NCI-H1105 treated with DMSO at 0.1 percent for 48 hours (cell line): ENCODE data around the gene BRAF.
"Not testable (repeated sequence)": the region's sequence is repeated elsewhere in the genome, so short reads cannot be mapped to it uniquely, and the experiment has no call there.

ENCODE experiments used
- DNase-seq: peaks from one replicate; lab custom pipeline; 2025; lab: John Stamatoyannopoulos, UW

BRAF gene

DNA sequence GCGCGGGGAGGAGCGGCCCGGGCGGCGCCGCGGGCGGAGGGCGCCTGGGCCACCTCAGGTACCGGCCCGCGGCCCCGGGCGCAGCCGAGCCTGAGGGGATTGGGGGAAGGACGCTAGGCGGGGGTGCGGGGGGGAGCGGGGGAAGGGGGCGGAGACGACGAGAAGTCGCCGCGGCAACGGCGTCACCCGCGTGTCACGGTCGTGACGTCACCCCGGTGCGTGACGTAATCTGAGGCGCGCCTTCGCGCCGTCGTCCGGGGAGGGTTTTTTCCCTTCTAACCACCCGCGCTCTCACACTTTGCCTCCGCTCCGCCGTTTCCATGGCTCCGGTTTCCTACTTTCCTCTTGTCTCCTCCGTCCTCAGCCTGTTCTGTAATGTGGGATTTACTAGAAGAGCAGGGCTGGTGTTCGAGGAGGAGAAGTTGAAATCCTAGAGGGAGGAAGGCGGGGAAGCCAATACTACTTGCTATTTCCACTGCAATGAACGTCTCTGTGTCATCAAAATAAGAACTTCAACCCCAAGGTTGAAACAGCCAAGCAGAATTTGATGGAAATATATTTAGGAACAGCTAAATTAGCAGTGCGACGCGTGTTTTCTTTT lies at the start of gene BRAF:
BRAF (minus strand) TSS at position 109 of the 601 bp plus-strand sequence. CDS start 226 bp downstream, outside the sequence.
- peak; percentile 73 for DNase-seq

DNA sequence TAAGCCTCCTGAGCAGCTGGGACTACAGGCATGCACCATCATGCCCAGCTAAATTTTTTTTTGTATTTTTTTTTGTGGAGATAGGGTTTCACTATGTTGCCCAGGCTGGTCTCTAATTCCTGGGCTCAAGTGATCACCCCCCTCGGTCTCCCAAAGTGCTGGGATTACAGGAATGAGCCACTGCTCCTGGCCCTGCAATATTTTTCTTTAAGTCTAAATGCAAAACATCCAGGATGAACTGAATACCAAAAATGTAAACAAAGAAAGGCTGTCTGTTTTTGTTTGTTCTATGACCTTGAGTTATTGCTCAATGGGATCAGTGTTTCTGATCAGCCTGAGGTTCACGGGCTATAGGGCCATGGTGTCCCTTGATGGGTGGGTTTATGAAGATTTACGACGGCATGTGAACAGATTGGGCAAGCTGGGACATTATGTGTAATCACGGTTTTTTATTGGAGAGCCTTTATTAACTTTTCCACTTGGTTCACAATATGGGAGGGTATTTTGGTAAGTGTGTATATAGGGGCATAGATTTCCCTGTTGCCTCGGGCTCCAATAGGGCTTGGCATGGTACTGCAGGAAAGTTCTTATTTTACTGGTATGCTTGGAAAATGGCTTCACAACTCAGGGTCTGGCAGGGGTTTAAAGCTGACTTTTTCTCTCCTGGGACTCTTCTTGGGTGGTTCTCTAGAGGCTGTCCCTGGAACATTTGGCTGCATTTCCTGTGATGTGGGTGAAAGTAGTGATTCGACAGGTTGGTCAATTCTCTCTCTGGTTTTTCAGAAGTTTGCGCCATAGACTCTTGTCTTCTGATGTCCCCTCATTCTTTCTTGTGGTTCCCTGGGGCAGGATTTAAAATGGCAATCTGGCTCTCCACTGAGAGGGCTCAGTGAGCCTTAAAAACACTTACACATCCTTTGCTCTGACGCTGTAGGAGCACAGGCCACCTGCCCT lies 48.4 kb upstream of the BRAF start:
- DNase-seq, result no peak

DNA sequence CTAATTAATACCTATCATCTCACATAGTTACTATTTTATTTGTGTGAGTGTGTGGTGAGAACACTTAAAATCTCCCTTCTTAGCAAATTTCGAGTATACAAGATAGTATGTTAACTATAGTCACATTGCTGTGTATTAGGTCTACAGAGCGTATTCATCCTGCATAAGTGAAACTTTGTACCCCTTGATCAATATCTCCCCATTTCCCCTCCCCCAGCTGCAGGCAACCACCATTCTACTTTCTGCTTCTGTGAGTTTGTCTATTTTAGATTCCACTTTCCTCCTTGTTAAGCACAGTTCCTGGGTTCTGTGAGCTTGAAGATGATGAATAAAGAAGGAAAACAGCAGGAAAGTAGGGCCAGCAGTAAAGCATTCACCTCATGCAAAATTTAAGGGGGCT lies 47.6 kb upstream of the BRAF start:
- DNase-seq, result no peak

DNA sequence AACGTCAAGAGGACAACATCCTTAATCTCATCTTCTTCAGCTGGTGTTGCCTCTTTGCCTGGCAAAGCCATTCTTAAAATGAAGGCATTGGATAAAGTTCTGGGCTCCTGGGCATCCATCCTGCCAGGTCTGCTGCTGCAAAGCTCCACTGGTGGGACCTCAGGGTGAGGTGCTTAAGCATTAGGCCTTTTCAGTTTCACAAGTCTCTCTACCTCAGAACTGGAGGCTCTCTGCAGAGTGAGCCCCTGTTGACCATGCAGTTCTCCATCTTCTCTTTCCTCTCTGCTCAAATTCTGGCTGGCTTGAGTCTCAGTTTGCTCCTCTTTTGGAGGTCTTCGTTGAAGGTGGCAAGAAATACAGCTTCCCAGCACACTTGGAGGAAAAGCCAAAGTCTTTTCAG lies 42.7 kb upstream of the BRAF start:
- DNase-seq, result no peak

DNA sequence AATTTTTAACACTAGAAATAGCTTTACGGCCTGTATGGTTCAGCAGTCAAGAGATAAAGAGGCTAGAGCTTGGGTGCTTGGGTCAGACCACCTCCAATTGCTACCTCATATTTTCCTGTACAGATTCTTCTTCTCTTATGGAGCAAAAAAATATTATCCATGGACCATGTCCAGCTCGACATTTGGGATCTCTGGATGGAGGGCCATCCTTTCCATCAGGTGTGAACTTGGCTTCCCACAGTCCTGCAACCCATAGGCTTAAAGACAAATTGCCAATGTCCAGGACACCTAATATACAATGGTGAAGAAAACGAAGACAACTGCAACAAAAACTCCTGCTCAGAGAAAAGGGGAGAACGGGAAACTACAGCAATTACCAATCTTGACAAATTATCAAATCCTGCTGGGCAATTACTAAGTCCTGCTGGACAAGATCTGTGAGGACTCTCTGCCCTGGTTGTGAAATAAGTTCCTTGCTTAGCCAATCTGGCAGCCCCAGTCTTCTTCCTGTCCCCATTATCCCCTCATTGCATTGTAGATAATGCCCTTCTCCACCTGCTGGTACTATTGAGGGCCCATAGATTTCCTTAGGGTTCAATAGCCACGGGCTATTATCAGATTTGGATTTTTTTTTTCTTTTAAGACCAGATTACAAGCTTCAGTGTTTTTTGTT lies 42.0 kb upstream of the BRAF start:
- DNase-seq, result no peak

DNA sequence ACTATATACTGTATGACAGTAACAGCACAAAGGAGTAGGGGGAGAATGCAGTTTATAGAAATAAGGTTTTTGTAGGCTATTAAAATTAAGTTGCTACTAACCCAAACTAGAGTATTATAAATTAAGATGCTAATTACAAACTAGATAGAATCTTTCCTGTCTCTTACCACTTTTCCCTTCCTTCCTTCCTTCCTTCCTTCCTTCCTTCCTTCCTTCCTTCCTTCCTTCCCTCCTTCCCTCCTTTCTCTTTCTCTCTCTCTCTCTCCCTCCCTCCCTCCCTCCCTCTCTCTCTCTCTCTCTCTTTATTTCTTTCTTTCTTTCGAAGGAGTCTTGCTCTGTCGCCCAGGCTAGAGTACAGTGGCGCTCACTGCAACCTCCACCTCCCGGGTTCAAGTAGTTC lies 36.4 kb upstream of the BRAF start:
- no peak for DNase-seq

DNA sequence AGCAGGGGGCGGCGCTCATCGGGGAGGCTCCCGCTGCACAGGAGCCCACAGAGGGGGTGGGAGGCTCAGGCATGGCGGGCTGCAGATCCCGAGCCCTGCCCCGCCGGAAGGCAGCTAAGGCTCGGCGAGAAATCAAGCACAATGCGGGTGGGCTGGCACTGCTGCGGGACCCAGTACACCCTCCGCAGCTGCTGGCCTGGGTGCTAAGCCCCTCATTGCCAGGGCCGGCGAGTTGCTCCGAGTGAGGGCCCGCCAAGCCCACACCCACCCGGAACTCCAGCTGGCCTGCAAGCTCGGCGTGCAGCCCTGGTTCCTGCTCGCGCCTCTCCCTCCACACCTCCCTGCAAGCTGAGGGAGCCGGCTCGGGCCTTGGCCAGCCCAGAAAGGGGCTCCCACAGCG lies 32.3 kb upstream of the BRAF start:
- DNase-seq, result not testable (repeated sequence)

DNA sequence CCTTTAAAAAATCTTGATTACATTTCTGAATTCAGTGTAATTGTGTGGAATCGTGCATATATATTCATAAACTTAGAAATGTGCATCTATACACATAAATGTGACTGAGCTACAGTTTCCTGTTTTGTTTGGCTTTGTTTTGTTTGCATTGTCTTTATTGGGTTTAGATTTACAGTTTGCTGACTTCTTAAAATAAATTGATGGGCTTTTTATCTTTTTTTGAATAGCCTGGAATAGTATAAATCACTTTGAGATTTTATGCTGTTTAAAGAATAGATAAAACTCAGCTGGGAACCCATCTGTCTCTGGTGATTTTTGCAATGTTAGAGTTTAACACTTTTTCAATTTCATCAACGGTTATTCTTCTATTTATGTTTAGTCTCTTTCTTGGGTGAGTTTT lies 21.2 kb upstream of the BRAF start:
- no peak for DNase-seq

DNA sequence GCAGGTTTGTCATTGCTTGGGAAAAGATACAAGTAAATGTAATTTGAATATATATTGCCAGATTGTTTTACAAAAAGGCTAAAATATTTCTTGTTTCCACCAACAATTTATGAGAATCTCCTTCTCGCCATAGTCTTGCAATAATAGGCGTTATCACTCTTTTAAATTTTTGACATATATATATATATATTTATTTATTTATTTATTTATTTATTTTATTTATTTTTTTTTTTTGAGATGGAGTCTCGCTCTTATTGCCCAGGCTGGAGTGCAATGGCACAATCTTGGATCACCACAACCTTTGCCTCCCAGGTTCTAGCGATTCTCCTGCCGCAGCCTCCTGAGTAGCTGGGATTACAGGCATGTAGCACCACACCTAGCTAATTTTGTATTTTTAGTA lies 17.5 kb upstream of the BRAF start:
- not testable (repeated sequence) for DNase-seq

DNA sequence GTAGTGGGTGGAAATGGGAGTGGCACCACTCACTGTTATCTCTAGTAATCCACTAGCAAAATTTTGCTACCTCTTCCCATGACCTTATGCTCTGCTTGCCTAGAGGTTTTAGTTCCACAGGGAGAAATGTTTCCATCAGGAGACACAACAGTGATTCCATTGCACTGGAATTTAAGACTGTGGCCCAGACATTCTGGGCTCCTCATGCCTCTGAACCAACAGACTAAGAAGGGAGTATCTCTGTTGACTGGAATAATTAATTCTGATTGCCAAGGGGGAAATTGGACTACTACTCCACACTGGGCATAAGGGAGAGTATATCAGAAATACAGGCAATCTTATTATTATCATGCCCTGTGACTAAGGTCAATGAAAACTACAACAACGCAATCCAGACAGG lies 16.2 kb upstream of the BRAF start:
- DNase-seq, result no peak

DNA sequence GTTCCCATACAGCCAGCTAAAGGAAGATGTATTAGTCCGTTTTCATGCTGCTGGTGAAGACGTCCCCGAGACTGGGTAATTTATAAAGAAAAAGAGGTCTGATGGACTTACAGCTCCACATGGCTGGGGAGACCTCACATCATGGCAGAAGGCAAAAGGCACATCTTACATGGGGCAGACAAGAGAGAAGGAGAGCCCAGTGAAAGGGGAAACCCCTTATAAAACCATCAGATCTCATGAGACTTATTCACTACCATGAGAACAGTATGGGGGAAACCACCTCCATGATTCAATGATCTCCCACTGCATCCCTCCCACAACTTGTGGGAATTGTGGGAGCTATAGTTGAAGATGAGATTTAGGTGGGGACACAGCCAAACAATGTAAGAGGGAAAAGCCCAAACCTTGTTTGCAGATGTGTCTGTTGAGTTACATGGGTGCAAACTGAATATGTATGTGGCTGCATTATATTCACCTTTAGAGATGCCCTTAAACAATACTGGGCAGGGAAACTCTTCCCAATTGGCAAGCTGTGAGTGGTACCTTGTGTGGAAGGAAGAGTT lies 13.1 kb upstream of the BRAF start:
- no peak for DNase-seq

DNA sequence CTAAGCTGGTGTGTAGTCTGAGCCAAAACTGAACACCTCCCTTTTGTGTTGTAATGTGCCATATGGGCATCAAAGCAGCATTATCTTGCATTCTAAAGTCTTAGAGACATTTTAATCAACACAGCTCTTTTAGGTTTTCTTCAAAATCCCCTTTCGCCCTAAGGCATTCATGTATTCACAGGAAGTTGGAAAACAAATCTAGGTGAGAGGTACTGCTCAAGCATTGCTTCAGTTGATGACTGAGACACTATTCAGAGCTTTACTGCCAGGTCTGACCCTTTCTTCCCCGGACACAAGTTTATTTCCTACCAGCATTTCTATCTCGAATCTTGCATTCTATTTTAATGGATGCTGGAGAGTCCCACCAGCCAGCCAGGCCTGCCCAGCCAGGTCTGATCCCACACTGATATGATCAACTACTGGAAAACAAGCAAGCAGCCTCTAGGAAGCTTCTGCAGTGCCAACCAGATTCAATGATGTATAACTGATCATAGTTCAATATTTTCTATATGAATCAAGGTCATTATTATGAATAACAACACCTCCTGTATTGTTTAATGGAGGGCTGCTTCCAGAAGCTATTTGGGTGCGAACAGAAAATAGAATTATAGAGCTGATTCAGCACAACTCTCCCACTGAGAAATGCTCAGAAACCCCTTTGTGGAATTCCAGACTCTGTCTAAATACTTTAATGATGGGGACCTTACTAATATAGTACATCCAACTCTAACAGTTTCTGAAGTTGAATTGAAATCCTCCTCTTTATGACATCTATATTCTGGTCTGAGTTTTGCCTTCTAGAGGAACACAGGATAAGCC lies 4.0 kb upstream of the BRAF start:
- no peak for DNase-seq

DNA sequence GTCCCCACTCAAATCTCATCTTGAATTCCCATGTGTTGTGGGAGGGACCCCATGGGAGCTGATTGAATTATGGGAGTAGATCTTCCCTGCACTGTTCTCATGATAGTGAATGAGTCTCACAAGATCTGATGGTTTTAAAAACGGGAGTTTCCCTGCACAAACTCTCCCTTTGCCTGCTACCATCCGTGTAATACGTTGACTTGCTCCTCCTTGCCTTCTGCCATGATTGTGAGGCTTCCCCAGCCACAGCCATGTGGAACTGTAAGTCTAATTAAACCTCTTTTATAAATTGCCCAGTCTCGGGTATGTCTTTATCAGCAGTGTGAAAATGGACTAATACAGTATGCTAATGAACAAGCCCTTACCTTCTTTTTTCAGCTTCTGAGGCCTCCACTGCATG lies 3.2 kb upstream of the BRAF start:
- not testable (repeated sequence) for DNase-seq

DNA sequence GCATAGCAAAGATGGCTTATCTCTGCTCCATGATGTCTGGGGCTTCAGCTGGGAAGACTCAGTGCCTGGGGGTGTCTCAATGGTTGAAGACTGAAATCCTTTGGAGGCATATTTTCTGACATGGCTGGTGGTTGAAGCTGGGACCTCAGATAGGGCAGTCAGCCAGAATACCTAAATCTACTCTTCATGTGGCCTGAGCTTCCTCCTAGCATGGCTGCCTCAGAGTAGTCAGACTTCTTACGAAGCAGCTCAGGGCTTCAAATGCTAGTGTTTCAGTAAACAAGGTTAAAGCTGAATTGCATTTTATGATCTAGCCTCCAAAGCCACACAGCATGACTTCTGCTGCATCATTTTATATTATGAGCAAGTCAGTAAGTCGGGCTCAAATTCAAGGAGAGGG lies 2.6 kb upstream of the BRAF start:
- no peak for DNase-seq

DNA sequence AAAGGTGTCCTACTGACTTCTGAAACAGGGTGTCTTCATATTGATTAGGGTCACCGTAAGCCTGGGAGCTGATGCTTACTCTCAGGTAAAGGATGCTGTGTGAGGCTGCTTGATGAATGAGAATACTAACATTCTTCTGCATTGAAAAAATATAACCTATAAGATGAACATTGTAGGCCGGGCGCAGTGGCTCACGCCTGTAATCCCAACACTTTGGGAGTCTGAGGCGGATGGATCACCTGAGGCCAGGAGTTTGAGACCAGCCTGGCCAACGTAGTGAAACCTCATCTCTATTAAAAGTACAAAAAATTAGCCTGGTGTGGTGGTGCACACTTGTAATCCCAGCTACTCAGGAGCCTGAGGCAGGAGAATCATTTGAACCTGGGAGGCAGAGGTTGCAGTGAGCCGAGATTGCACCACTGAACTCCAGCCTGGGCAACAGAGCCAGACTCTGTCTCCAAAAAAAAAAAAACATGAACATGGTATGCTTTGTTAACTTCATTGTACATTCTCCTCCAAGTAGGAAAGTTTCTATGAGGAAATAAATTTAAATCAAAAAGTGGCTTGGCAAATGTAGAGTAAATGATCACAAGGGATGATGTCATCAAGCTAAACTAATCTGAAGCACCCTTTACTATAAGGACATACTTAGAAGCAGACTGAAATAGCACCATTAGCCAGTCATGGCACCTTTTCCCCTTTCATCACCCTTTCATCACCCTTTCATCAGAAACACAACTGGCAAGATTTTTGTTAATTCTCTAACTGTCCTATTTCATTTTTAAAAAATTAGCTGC lies 1.5 kb upstream of the BRAF start:
- no peak for DNase-seq

DNA sequence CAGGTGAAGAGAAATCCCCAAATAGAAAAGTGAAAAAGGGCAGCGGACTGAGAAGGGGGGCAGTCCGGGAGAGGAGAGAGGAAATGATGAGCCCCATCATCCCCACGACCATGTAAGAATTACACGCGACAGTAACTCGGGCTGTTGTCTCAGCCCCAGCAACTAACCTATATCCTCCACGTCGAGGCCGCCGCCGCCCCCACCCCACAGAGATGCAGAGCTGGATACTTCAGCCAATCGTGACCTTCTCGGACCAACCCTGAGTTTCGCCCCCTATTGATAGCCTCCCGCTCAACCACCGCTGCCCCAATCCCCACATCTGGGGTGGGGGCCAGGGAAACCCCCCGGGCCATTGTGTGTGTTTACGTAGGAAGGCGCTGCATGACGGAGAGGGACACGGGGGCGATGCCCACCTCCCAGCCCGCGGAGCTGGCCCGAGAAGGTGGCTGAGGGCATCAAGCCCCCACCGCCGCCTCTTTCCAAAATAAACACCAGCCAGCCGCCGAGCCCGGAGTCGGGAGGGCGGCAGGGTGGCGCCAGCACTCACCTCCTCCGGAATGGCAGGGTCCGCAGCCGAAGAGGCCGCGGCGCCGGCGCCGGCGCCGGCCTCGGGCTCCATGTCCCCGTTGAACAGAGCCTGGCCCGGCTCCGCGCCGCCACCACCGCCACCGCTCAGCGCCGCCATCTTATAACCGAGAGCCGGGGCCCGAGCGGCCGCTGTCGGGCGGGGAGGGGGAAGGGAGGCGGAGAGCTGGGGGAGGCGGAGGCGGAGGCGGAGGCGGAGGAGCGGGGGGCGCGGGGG lies 509 bp downstream of the BRAF start:
- peak; percentile 62 for DNase-seq

DNA sequence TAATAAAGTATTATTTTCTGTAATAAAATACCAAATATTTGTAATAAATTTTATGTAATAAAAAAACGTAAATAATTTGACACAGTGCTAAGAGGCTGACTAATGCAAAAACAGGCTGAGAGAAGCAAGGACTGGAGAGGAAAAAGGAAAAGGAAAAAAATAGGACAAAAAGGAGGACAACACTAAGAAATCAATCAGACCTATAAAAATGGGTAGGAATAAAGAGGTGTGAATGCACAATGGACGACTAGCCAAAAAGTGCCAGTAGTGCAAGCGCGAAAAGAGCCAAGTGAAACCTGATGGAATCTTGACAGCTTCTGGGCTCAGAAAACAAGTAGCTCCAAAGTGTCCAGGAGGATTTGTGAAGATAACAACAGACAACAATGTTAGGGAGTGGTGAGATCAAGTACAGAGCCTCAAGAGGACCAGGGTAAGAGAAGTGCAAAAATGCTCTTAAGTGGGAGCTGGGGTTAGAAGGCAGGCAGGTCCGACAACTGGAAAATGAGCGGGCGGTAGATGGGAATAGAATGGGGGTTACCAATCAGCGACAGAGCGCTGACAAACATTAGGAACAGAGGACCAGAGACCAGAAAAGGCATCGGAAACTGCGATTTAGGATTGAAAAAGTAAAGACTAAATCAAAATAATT lies 1.2 kb downstream of the BRAF start:
- peak; percentile 36 for DNase-seq

DNA sequence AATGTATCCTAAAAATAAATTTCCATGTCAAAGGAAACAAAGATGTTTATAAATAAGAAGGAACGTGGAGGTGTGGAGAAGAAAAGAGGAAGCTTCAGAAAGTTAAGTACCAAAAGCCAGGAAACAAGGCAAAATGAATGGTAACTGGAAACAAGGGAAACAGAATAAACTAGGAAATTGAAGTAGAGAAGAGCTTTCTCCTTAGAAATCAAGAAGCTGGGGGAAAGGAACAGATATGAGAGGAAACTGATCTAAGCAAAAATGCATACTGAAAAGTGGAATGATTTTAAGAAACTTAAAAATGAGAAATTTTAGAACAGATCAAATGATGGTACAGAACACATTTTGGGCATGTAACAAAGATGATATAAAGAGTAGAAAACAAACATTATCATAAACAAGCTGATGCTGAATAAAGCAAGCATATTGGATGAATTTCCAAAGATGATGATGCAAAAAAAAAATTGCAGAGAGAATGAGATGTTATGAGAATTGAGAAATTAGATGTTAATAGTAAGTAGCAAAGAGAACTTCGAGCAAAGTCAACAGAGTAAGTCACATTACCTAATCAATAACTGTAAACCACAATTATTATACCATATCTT lies 1.9 kb downstream of the BRAF start:
- no peak for DNase-seq

DNA sequence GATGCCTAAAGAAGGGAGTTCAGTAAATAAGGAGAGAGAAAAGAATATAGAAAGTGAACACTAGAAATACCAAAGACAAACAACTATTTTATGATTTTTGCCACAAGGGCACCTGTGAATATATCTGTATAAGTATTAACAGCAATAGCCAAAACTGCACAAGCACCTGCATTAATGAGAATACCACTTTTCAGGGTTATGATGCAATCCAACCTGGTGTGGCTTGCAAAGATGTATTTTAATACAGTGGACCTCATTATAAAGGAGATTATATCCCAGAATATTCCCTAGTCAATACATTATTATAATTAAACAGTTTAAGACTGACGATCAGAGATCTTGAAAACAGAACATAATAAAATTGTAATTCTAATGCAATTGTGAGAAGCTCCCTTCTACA lies 4.0 kb downstream of the BRAF start:
- no peak for DNase-seq
